Measurements from ENCODE around the gene IRX4.
"Not testable (repeated sequence)": the region's sequence is repeated elsewhere in the genome, so short reads cannot be mapped to it uniquely, and the experiment has no call there.

IRX4 gene

GRCh38 chr5:1844708-1845436, 37.9 kb downstream of the IRX4 start:
- H3K9me3 ChIP-seq (ENCODE audit: control insufficient read depth in 2 of 2, low read length in 2 of 2): no peaks in the 10 kb centered on the region
- H3K27ac ChIP-seq (ENCODE audit: low read length): no peak overlapping the region
- peaks cover 18 to 32% of the 10 kb centered on the region in 2 donors for H3K27me3 ChIP-seq (ENCODE audit: control insufficient read depth in 1 of 2, insufficient read depth in 2 of 2, low read length in 2 of 2)
- no peaks in the 10 kb centered on the region for H3K4me1 ChIP-seq (ENCODE audit: control insufficient read depth, insufficient read depth, low read length)
- no peak overlapping the region for H3K9ac ChIP-seq (ENCODE audit: low read length in 2 of 2)
- H3K4me3 ChIP-seq (ENCODE audit: low read length in 2 of 2): no peak overlapping the region
- H3K36me3 ChIP-seq (ENCODE audit: control insufficient read depth in 2 of 2, insufficient read depth in 2 of 2, low read length in 2 of 2): no peaks in the 10 kb centered on the region

DNA sequence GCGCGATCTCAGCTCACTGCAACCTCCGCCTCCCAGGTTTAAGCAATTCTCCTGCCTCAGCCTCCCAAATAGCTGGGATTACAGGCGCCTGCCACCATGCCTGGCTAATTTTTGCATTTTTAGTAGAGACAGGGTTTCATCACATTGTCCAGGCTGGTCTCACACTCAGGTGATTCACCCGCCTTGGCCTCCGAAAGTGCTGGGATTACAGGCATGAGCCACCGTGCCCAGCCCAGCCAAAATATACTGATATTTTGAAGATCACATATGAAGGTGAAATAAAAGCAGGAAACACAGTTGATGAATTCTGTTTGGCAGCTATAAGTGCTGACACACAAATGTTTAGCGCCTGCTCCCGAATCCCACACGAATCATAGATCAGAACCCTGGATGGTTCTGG, 39.0 kb downstream of the IRX4 start:
- not testable (repeated sequence) for H3K9me3 ChIP-seq (ENCODE audit: control insufficient read depth in 2 of 2, low read length in 2 of 2); H3K4me3 ChIP-seq (ENCODE audit: low read length in 2 of 2); H3K9ac ChIP-seq (ENCODE audit: low read length in 2 of 2); H3K27ac ChIP-seq (ENCODE audit: low read length); H3K4me1 ChIP-seq (ENCODE audit: control insufficient read depth, insufficient read depth, low read length); H3K36me3 ChIP-seq (ENCODE audit: control insufficient read depth in 2 of 2, insufficient read depth in 2 of 2, low read length in 2 of 2)
- H3K27me3 ChIP-seq (ENCODE audit: control insufficient read depth in 1 of 2, insufficient read depth in 2 of 2, low read length in 2 of 2): peaks cover 18 to 30% of the 10 kb centered on the region in 2 donors

DNA sequence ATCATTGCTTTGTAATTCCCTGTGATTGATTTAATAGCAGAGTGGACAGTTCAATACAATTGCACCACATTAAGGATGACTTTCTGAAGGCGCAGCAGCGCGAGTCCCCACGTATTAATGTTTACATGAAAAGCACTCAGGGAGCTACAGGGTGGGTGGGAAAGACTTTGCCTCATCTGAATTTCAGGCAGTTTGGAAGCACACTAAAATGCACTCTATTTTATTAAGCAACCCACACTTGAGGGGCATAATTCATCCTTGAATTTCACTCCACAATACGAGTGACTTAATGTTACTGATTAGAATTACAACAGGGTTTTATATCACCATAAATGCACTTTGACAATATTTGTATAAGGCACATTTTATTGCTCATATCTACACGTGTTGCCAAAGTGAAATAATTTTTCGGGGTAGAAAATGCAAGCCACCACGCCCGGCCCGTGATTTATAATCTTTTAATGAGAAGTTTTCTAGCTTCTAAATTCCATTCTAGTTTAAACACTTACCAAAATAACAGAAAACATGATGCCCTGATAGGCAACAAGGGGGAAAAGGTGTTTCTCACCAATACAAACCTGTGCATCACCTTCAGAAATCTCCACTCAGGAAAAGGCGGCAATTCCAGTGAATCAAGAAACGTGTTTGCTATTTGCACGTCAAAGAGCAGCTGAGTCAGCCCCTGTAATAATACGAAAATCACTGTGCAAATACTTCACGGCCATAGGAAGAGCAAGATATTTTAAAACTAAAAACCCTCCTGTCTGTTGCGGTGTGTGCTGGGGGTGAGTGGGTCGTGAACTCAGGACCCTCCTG, 40.5 kb downstream of the IRX4 start:
- H3K9ac ChIP-seq (ENCODE audit: low read length in 2 of 2): no peak overlapping the region
- H3K4me1 ChIP-seq (ENCODE audit: control insufficient read depth, insufficient read depth, low read length): no peaks in the 10 kb centered on the region
- peaks cover 9 to 24% of the 10 kb centered on the region in 2 donors for H3K27me3 ChIP-seq (ENCODE audit: control insufficient read depth in 1 of 2, insufficient read depth in 2 of 2, low read length in 2 of 2)
- no peaks in the 10 kb centered on the region for H3K9me3 ChIP-seq (ENCODE audit: control insufficient read depth in 2 of 2, low read length in 2 of 2)
- H3K36me3 ChIP-seq (ENCODE audit: control insufficient read depth in 2 of 2, insufficient read depth in 2 of 2, low read length in 2 of 2): no peaks in the 10 kb centered on the region
- H3K27ac ChIP-seq (ENCODE audit: low read length): no peak overlapping the region
- no peak overlapping the region for H3K4me3 ChIP-seq (ENCODE audit: low read length in 2 of 2)

- H3K9ac ChIP-seq (ENCODE audit: low read length in 2 of 2): no peak overlapping the region
- H3K4me3 ChIP-seq (ENCODE audit: low read length in 2 of 2): no peak overlapping the region
- H3K9me3 ChIP-seq (ENCODE audit: control insufficient read depth in 2 of 2, low read length in 2 of 2): no peaks in the 10 kb centered on the region
- H3K27ac ChIP-seq (ENCODE audit: low read length): no peak overlapping the region
- H3K4me1 ChIP-seq (ENCODE audit: control insufficient read depth, insufficient read depth, low read length): no peaks in the 10 kb centered on the region
- H3K36me3 ChIP-seq (ENCODE audit: control insufficient read depth in 2 of 2, insufficient read depth in 2 of 2, low read length in 2 of 2): no peaks in the 10 kb centered on the region
- peaks cover 8 to 24% of the 10 kb centered on the region in 2 donors for H3K27me3 ChIP-seq (ENCODE audit: control insufficient read depth in 1 of 2, insufficient read depth in 2 of 2, low read length in 2 of 2)
These were observed 41.8 kb downstream of the IRX4 start for GRCh38 chr5:1840741-1841521.

DNA sequence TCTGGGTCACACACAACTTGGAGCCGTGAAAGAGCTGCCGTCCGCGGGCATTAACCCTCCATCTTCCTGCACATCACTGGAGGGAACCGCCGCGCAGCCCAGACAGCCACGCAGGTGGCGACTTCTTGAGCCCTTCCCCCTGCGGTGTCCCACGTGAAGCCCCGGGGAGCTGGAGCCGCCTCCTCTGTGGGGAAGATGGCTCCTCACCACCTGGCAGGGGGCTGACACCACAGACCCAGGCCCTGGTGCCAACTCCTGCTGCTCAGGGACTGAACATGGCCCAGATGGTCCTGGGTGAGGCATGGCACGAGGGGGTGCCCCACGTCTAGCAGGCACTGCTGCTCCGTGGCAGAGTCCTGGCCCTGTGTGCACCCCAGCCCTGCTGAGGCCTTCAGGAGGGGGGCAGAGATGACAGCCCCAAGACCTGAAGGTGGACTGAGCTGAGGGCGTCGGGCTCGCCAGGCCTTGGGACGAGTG, 42.6 kb downstream of the IRX4 start:
- H3K27me3 ChIP-seq (ENCODE audit: control insufficient read depth in 1 of 2, insufficient read depth in 2 of 2, low read length in 2 of 2): peaks cover 8 to 24% of the 10 kb centered on the region in 2 donors
- no peak overlapping the region for H3K4me3 ChIP-seq (ENCODE audit: low read length in 2 of 2)
- no peaks in the 10 kb centered on the region for H3K9me3 ChIP-seq (ENCODE audit: control insufficient read depth in 2 of 2, low read length in 2 of 2)

GRCh38 chr5:1838013-1838412, 44.7 kb downstream of the IRX4 start:
- Histone ChIP-seq H3K4me1 (ENCODE audit: control insufficient read depth, insufficient read depth, low read length) (no peaks in the 10 kb centered on the region), H3K9me3 (ENCODE audit: control insufficient read depth in 2 of 2, low read length in 2 of 2) (no peaks in the 10 kb centered on the region), H3K9ac (ENCODE audit: low read length in 2 of 2) (no peak overlapping the region), H3K27me3 (ENCODE audit: control insufficient read depth in 1 of 2, insufficient read depth in 2 of 2, low read length in 2 of 2) (peaks cover 11 to 24% of the 10 kb centered on the region in 2 donors), H3K4me3 (ENCODE audit: low read length in 2 of 2) (no peak overlapping the region), H3K36me3 (ENCODE audit: control insufficient read depth in 2 of 2, insufficient read depth in 2 of 2, low read length in 2 of 2) (no peaks in the 10 kb centered on the region), H3K27ac (ENCODE audit: low read length) (no peak overlapping the region)

More for the DNA sequence above, 42.6 kb downstream of the IRX4 start:
- no peaks in the 10 kb centered on the region for H3K4me1 ChIP-seq (ENCODE audit: control insufficient read depth, insufficient read depth, low read length)
- no peak overlapping the region for H3K9ac ChIP-seq (ENCODE audit: low read length in 2 of 2)
- H3K27ac ChIP-seq (ENCODE audit: low read length): no peak overlapping the region
- H3K36me3 ChIP-seq (ENCODE audit: control insufficient read depth in 2 of 2, insufficient read depth in 2 of 2, low read length in 2 of 2): no peaks in the 10 kb centered on the region

DNA sequence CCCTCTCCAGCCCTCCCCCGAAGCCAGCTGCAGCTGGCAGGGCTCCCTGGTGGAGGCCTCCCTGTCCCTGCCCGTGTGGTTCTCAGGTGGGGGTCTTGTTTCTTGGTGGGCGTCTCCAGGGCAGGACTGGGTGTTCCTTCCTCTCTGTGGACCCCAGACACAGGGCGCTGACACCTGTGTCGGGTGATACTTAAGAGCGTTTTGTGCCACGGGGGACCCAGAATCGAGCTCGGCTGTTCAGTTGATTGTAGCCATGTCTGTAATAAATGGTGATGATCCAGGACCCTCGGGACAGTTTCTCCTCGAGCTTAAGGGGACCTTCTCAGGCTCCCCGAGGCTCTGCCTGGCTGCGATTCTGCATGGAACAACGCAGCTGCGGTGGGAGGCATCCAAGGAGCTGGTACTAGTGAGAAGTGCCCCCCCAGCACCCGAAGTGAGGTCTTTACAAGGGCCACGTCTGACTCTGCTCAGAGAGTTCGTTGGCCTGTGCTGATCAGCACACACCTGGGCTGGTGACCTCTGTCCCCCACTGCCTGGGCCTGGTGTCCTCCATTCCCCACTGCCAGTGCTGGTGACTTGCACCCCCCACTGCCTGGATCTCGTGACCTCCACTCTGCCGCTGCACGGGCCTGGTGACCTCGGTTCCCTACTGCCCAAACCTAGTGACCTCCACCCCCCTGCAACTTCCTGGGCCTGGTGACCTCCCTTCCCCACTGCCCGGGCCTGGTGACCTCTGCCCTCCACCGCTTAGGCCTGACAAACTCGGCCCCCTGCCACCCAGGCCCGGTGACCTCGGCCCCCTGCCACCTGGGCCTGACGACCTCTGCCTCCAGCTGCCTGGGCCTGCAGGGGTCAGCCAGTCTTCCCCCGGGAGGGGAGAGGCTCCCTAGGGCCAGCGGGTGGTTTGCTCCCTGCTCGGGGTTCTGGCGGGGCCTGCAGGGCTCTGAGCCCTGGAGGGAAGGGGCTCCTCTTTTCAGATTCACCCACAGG, 45.5 kb downstream of the IRX4 start:
- Histone ChIP-seq H3K4me1 (ENCODE audit: control insufficient read depth, insufficient read depth, low read length) (no peaks in the 10 kb centered on the region), H3K4me3 (ENCODE audit: low read length in 2 of 2) (no peak overlapping the region), H3K27me3 (ENCODE audit: control insufficient read depth in 1 of 2, insufficient read depth in 2 of 2, low read length in 2 of 2) (peaks cover 11 to 22% of the 10 kb centered on the region in 2 donors), H3K9ac (ENCODE audit: low read length in 2 of 2) (no peak overlapping the region), H3K9me3 (ENCODE audit: control insufficient read depth in 2 of 2, low read length in 2 of 2) (no peaks in the 10 kb centered on the region), H3K27ac (ENCODE audit: low read length) (no peak overlapping the region), H3K36me3 (ENCODE audit: control insufficient read depth in 2 of 2, insufficient read depth in 2 of 2, low read length in 2 of 2) (no peaks in the 10 kb centered on the region)

DNA sequence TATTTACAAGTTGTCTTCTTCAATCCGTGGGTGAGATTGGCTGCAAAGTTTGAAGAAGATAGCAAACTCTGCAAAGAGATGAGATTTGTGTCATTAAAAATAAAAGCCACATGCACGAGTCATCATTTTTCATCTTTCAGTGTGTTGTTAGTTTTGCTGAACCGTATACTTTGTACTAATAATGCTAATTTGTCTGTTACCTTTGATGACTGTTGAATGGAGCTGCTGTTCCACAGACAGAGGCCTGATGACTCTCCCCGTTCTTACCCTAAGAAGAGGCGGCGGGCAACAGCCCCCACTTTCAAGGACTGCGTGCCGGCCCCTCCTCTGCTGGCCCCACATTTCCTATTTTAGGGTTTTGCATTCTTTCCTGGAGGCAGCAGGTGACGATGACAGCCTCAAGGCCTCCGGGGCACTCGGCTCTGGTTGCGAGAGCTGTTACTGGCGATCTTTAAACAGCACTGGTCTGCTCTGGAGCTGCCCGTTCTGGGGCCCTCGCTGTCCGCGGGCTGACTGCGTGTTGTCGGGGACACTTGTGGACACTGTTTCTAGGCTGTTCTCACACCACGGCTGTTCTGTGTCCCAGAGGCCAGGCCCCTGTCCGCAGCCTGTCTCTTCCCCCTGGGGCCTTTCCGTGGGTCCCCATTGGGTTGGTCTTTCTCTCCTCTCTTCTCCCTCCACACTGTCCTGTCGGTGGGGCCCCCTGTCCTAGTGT, 46.4 kb downstream of the IRX4 start:
- Histone ChIP-seq H3K4me1 (ENCODE audit: control insufficient read depth, insufficient read depth, low read length) (no peaks in the 10 kb centered on the region), H3K9ac (ENCODE audit: low read length in 2 of 2) (no peak overlapping the region), H3K27me3 (ENCODE audit: control insufficient read depth in 1 of 2, insufficient read depth in 2 of 2, low read length in 2 of 2) (peaks cover 11 to 22% of the 10 kb centered on the region in 2 donors), H3K4me3 (ENCODE audit: low read length in 2 of 2) (no peak overlapping the region), H3K36me3 (ENCODE audit: control insufficient read depth in 2 of 2, insufficient read depth in 2 of 2, low read length in 2 of 2) (no peaks in the 10 kb centered on the region), H3K9me3 (ENCODE audit: control insufficient read depth in 2 of 2, low read length in 2 of 2) (no peaks in the 10 kb centered on the region), H3K27ac (ENCODE audit: low read length) (no peak overlapping the region)

GRCh38 chr5:1835431-1835830, 47.3 kb downstream of the IRX4 start:
- Histone ChIP-seq H3K27me3 (ENCODE audit: control insufficient read depth in 1 of 2, insufficient read depth in 2 of 2, low read length in 2 of 2) (peaks cover 8 to 14% of the 10 kb centered on the region in 2 donors), H3K4me3 (ENCODE audit: low read length in 2 of 2) (no peak overlapping the region), H3K9me3 (ENCODE audit: control insufficient read depth in 2 of 2, low read length in 2 of 2) (no peaks in the 10 kb centered on the region), H3K9ac (ENCODE audit: low read length in 2 of 2) (no peak overlapping the region), H3K4me1 (ENCODE audit: control insufficient read depth, insufficient read depth, low read length) (no peaks in the 10 kb centered on the region), H3K36me3 (ENCODE audit: control insufficient read depth in 2 of 2, insufficient read depth in 2 of 2, low read length in 2 of 2) (no peaks in the 10 kb centered on the region), H3K27ac (ENCODE audit: low read length) (no peak overlapping the region)
